ENCODE data around the gene CYFIP1. TPM values are rescaled to one million over a fixed set of nuclear protein-coding genes. Genes with fewer than 3 reads are reported as not detected.

CYFIP1 gene
- total RNA-seq, 1 experiment from 2014 or later: 79.2 TPM

DNA sequence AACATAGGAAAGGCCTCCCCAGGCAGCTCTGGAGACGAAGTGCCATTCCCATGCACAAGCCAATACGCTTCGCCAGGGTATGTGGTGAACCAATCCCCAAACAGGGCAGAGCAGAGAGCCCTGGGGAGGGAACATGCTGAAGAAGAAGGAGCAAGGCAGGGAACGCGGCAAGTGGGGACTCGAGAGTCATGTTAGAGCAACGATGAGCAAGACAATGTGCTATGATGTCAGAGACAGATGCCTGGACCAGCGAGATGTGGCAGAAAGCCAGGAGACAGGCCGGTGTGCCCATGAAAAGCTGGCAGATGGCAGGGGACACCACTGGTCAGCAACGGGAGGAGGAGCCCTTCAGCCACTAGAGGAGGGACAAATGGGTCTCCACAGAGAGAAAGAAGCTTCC, 102.1 kb downstream of the CYFIP1 start:
- TF ChIP-seq KAT7 (CRISPR knock-in tag; IDR thresholded peaks at IDR 0.05; ENCODE audit: borderline replicate concordance): no peak
- no peak for TF ChIP-seq SOX15 (CRISPR knock-in tag; IDR thresholded peaks at IDR 0.05)
- TF ChIP-seq ZNF416 (CRISPR knock-in tag; IDR thresholded peaks at IDR 0.05): no peak
- no peak for TF ChIP-seq JAZF1 (CRISPR knock-in tag; IDR thresholded peaks at IDR 0.05)
- TF ChIP-seq, protein P1, sequence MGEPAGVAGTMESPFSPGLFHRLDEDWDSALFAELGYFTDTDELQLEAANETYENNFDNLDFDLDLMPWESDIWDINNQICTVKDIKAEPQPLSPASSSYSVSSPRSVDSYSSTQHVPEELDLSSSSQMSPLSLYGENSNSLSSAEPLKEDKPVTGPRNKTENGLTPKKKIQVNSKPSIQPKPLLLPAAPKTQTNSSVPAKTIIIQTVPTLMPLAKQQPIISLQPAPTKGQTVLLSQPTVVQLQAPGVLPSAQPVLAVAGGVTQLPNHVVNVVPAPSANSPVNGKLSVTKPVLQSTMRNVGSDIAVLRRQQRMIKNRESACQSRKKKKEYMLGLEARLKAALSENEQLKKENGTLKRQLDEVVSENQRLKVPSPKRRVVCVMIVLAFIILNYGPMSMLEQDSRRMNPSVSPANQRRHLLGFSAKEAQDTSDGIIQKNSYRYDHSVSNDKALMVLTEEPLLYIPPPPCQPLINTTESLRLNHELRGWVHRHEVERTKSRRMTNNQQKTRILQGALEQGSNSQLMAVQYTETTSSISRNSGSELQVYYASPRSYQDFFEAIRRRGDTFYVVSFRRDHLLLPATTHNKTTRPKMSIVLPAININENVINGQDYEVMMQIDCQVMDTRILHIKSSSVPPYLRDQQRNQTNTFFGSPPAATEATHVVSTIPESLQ (CRISPR knock-in tag; IDR thresholded peaks at IDR 0.05): no peak
- TF ChIP-seq PRRX2 (CRISPR knock-in tag; IDR thresholded peaks at IDR 0.05): no peak
- TF ChIP-seq, protein P2, sequence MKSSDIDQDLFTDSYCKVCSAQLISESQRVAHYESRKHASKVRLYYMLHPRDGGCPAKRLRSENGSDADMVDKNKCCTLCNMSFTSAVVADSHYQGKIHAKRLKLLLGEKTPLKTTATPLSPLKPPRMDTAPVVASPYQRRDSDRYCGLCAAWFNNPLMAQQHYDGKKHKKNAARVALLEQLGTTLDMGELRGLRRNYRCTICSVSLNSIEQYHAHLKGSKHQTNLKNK (CRISPR knock-in tag; IDR thresholded peaks at IDR 0.05): no peak
- no peak for TF ChIP-seq SMAD3 (CRISPR knock-in tag; IDR thresholded peaks at IDR 0.05; ENCODE audit: borderline replicate concordance)
- no peak for TF ChIP-seq MAX (CRISPR knock-in tag; IDR thresholded peaks at IDR 0.05)
- no peak for TF ChIP-seq CREB1 (CRISPR knock-in tag; IDR thresholded peaks at IDR 0.05)
- TF ChIP-seq OVOL2 (CRISPR knock-in tag; IDR thresholded peaks at IDR 0.05; ENCODE audit: borderline replicate concordance): no peak
- TF ChIP-seq EMX1 (CRISPR knock-in tag; IDR thresholded peaks at IDR 0.05): no peak
- no peak for TF ChIP-seq GRHL2 (CRISPR knock-in tag; IDR thresholded peaks at IDR 0.05; ENCODE audit: insufficient replicate concordance, severe bottlenecking)
- no peak for TF ChIP-seq IRF2 (CRISPR knock-in tag; IDR thresholded peaks at IDR 0.05; ENCODE audit: borderline replicate concordance, low read depth)
- no peak for TF ChIP-seq ATF1 (CRISPR knock-in tag; IDR thresholded peaks at IDR 0.05)
- no peak for TF ChIP-seq NR2C2 (CRISPR knock-in tag; IDR thresholded peaks at IDR 0.05)
- TF ChIP-seq ZNF263 (CRISPR knock-in tag; IDR thresholded peaks at IDR 0.05; ENCODE audit: low read depth): no peak
- TF ChIP-seq TCF7 (CRISPR knock-in tag; IDR thresholded peaks at IDR 0.05; ENCODE audit: low read depth): no peak
- no peak for TF ChIP-seq ZNF232 (CRISPR knock-in tag; IDR thresholded peaks at IDR 0.05)
- no peak overlapping the region for H3K4me3 Mint-ChIP-seq
- H3K27me3 Mint-ChIP-seq (ENCODE audit: low read depth): no peaks in the 10 kb centered on the region
- no peak for ATAC-seq
- H3K4me1 Mint-ChIP-seq: peaks cover 14% of the 10 kb centered on the region
- ChIA-PET POLR2A (interaction anchor here (0.7 kb wide), 1 partner anchor 135 kb away, joined by 3 read pairs; no protein-coding TSS in a partner anchor), CTCF (interaction anchor here (1.7 kb wide), 1 partner anchor 158 kb away, joined by 5 read pairs; no protein-coding TSS in a partner anchor)
- no peak overlapping the region for H3K27ac Mint-ChIP-seq
- peaks cover 8% of the 10 kb centered on the region for H3K9me3 Mint-ChIP-seq
- DNase-seq (ENCODE audit: low spot score): no peak
- peaks cover 53% of the 10 kb centered on the region for H3K36me3 Mint-ChIP-seq

DNA sequence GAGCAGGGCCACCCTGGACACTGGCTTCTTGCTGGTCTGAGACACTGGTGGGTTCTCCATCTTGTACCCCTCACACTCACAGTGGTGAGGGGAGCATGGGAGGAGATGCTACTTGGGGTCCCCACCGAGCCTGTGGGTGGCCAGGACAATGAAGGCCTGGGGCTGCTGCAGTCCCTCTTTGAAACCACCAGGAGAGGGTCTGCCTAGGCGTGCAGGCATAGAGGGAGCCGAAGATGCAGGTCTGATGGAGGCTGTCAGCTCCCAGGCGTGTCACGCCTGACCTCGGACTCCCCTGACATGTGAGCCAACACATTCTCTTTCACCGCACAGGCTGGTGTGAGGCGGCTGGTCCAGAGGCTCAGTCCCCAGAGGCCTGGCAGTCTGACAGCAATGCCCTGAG, 102.6 kb downstream of the CYFIP1 start:
- no peak for ATAC-seq
- POLR2A ChIA-PET: no interaction called here

DNA sequence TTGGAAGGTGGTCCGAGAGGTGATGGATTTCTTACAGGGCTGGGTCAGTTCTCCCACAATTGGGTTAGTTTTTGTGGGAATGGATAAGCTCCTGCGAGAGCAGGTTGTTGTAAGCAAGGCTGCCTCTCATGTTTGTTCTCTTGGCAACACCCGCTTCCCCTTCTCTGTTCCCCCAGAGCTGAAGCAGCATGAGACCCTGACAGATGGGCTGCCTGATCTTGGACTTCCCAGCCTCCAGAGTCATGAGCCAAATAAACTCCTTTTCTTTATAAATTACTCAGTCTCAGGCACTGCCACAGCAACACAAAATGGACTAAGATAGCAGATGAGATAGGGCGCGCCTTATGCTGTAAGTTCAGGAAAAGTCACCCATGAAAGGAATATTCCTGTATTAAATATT, 103.1 kb downstream of the CYFIP1 start:
- Mint-ChIP-seq H3K4me3 (no peak overlapping the region), H3K9me3 (peaks cover 8% of the 10 kb centered on the region), H3K4me1 (peaks cover 18% of the 10 kb centered on the region), H3K27me3 (ENCODE audit: low read depth) (no peaks in the 10 kb centered on the region), H3K27ac (no peak overlapping the region), H3K36me3 (peaks cover 61% of the 10 kb centered on the region)
- DNase-seq (ENCODE audit: low spot score) (no peak), ATAC-seq (no peak)
- CTCF ChIA-PET: no interaction called here
- POLR2A ChIA-PET: no interaction called here
- TF ChIP-seq, protein P2 (CRISPR knock-in tag; IDR thresholded peaks at IDR 0.05): no peak
- TF ChIP-seq GTF2I (CRISPR knock-in tag; conservative IDR thresholded peaks at IDR 0.05): no peak
- no peak for TF ChIP-seq AR (CRISPR knock-in tag; IDR thresholded peaks at IDR 0.05)
- TF ChIP-seq JUN (CRISPR knock-in tag; IDR thresholded peaks at IDR 0.05): no peak
- TF ChIP-seq, protein P3, sequence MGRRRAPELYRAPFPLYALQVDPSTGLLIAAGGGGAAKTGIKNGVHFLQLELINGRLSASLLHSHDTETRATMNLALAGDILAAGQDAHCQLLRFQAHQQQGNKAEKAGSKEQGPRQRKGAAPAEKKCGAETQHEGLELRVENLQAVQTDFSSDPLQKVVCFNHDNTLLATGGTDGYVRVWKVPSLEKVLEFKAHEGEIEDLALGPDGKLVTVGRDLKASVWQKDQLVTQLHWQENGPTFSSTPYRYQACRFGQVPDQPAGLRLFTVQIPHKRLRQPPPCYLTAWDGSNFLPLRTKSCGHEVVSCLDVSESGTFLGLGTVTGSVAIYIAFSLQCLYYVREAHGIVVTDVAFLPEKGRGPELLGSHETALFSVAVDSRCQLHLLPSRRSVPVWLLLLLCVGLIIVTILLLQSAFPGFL (CRISPR knock-in tag; IDR thresholded peaks at IDR 0.05; ENCODE audit: borderline replicate concordance): no peak
- no peak for TF ChIP-seq TP53 (CRISPR knock-in tag; IDR thresholded peaks at IDR 0.05)
- TF ChIP-seq SMAD3 (CRISPR knock-in tag; IDR thresholded peaks at IDR 0.05; ENCODE audit: borderline replicate concordance): no peak
- no peak for TF ChIP-seq SP1 (CRISPR knock-in tag; conservative IDR thresholded peaks at IDR 0.05)
- TF ChIP-seq, protein P4, sequence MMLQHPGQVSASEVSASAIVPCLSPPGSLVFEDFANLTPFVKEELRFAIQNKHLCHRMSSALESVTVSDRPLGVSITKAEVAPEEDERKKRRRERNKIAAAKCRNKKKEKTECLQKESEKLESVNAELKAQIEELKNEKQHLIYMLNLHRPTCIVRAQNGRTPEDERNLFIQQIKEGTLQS (CRISPR knock-in tag; conservative IDR thresholded peaks at IDR 0.05): no peak
- TF ChIP-seq TEAD1 (CRISPR knock-in tag; IDR thresholded peaks at IDR 0.05): no peak

More for the DNA sequence above, 102.6 kb downstream of the CYFIP1 start:
- H3K36me3 Mint-ChIP-seq: peaks cover 58% of the 10 kb centered on the region
- no peak overlapping the region for H3K27ac Mint-ChIP-seq
- no peak for TF ChIP-seq KAT7 (CRISPR knock-in tag; IDR thresholded peaks at IDR 0.05; ENCODE audit: borderline replicate concordance)
- TF ChIP-seq ZNF416 (CRISPR knock-in tag; IDR thresholded peaks at IDR 0.05): no peak
- no peak for TF ChIP-seq NFYB (CRISPR knock-in tag; conservative IDR thresholded peaks at IDR 0.05; ENCODE audit: low read depth)
- TF ChIP-seq ZNF263 (CRISPR knock-in tag; IDR thresholded peaks at IDR 0.05; ENCODE audit: low read depth): no peak
- peaks cover 8% of the 10 kb centered on the region for H3K9me3 Mint-ChIP-seq
- H3K4me3 Mint-ChIP-seq: no peak overlapping the region
- H3K4me1 Mint-ChIP-seq: peaks cover 18% of the 10 kb centered on the region
- DNase-seq (ENCODE audit: low spot score): no peak
- CTCF ChIA-PET: no interaction called here
- no peaks in the 10 kb centered on the region for H3K27me3 Mint-ChIP-seq (ENCODE audit: low read depth)

Measured in WTC11 (cell line).